ENCODE data around the gene PNPLA3. TPM values are rescaled to one million over a fixed set of nuclear protein-coding genes. Genes with fewer than 3 reads are reported as not detected.
A peak's percentile ranks its signal among the peaks of the same experiment; 100 is the strongest.

The PNPLA3 gene
- total and polyA plus RNA-seq, 7 experiments from 2014 or later = 0.19 to 0.29 TPM; not detected in 5

DNA sequence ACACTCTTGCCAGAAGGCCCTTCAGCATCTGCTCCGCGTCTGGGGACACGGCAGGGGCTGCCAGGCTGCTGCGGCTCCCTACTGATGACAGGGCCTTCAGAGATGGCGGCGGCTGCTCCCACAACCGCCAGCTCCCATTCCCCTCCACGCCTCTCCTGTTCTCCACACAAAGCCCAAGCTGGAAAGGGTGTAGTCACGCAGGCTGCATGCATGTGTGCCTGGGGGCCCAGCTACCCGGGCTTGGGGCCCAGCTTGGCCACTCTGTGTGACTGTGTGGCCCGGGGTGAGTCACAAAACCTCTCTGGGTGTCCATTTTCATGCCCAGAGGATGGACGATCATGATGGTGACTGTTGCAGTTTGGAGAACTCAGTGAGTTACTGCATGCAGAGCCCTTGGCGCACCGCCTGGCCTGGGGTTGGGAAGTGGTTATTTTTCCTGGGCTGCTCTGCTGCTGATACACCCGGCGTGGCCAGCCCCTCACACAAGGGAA lies 68.8 kb downstream of the PNPLA3 start:
- peaks cover 0 to 52% (median 17%) of the 10 kb centered on the region in 5 donors for H3K36me3 Mint-ChIP-seq
- no peak overlapping the region for H3K4me3 Mint-ChIP-seq
- Histone ChIP-seq H3K27me3 (ENCODE audit: control insufficient read depth in 2 of 2, insufficient read depth in 2 of 2, low read length in 2 of 2) (no peaks in the 10 kb centered on the region), H3K9me3 (ENCODE audit: control insufficient read depth in 2 of 3, low read length in 3 of 3) (no peaks in the 10 kb centered on the region), H3K4me1 (ENCODE audit: control insufficient read depth in 2 of 2, insufficient read depth in 2 of 2, low read length in 2 of 2) (peaks cover 0 to 6% of the 10 kb centered on the region in 2 donors), H3K4me3 (ENCODE audit: low read length) (no peak overlapping the region), H3K36me3 (ENCODE audit: control insufficient read depth in 2 of 3, insufficient read depth in 3 of 3, low read length in 3 of 3) (peaks cover 0 to 51% (median 11%) of the 10 kb centered on the region in 3 experiments), H3K27ac (ENCODE audit: low read depth, low read length) (no peak overlapping the region)
- peaks cover 26 to 39% (median 31%) of the 10 kb centered on the region in 7 donors for H3K4me1 Mint-ChIP-seq
- no peak for ATAC-seq
- ChIA-PET CTCF (interaction anchor here (0.7 to 3.6 kb wide), 7 partner anchors 22 to 671 kb away, joined by 3 to 31 read pairs (median 5); partner anchors contain the start of gene SAMM50), POLR2A (no interaction called here)
- H3K27me3 Mint-ChIP-seq = no peaks in the 10 kb centered on the region
- no peak for DNase-seq
- peak overlapping the region in 2 of 9 donors; percentile 58 to 93 for H3K27ac Mint-ChIP-seq
- intact Hi-C loops (cut with micrococcal nuclease) = loop anchor here in 1 of 2 donors (2.0 to 10.0 kb wide), 3 partner anchors 190 to 692 kb away; partner anchors contain the start of gene PARVG
- no peaks in the 10 kb centered on the region for H3K9me3 Mint-ChIP-seq

DNA sequence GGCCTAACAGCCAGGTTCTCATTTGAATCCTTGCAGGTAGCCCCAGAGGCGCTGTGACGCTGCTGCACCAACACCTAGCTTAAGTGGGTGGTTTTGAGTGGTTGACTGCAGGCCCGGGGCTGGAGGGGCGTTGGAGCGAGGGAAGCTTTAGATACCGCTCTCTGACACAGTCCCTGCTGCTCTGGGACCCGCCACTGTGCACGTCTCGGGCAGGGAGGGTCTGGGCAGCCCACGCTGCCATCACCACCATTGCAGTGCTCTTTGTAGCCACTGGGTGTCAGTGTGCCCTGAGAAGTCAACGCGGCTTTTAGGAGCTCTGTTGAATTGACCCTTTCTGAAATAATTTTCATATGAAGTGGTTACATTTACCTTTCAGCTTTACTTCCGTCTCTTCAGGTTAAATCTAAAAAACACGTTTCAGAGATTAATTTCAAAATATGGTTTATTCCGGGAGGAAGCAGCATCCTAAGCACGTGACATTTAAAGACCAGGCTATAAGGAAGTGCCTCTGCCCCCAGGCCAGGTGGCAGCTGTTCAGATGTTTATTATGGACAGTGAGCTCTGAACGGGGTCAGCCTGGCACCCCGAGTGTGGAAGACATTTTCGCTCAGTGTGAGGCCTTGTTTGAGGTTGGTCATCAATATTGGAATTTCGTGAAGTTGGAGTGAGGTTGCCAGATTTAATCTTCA lies 69.6 kb downstream of the PNPLA3 start:
- peak; percentile 84 for ATAC-seq
- CTCF ChIA-PET = interaction anchor here (0.7 to 3.6 kb wide), 14 partner anchors 10 to 671 kb away, joined by 3 to 31 read pairs (median 4); partner anchors contain the start of gene SAMM50
- Mint-ChIP-seq H3K9me3 (no peaks in the 10 kb centered on the region), H3K27ac (peak overlapping the region in 7 of 9 donors; percentile 22 to 93 (median 68)), H3K4me1 (peaks cover 26 to 42% (median 33%) of the 10 kb centered on the region in 7 donors), H3K27me3 (no peaks in the 10 kb centered on the region), H3K36me3 (peaks cover 0 to 51% (median 18%) of the 10 kb centered on the region in 5 donors), H3K4me3 (peak overlapping the region in 2 of 10 donors; percentile 42 to 54)
- intact Hi-C loops (cut with micrococcal nuclease) = loop anchor here (1.0 to 10.0 kb wide), 6 partner anchors 88 to 692 kb away; partner anchors contain the start of gene PARVG (in 1 of the 2)
- peaks cover 0 to 48% (median 9%) of the 10 kb centered on the region in 3 experiments for H3K36me3 ChIP-seq (ENCODE audit: control insufficient read depth in 2 of 3, insufficient read depth in 3 of 3, low read length in 3 of 3)
- no peak overlapping the region for H3K27ac ChIP-seq (ENCODE audit: low read depth, low read length)
- no peaks in the 10 kb centered on the region for H3K27me3 ChIP-seq (ENCODE audit: control insufficient read depth in 2 of 2, insufficient read depth in 2 of 2, low read length in 2 of 2)
- H3K4me3 ChIP-seq (ENCODE audit: low read length) = no peak overlapping the region
- H3K9me3 ChIP-seq (ENCODE audit: control insufficient read depth in 2 of 3, low read length in 3 of 3) = no peaks in the 10 kb centered on the region
- POLR2A ChIA-PET = interaction anchor here (0.8 to 1.3 kb wide), 3 partner anchors 33 to 574 kb away, joined by 3 to 4 read pairs (median 4); no protein-coding TSS in a partner anchor
- DNase-seq = peak; percentile 14 to 60 (median 52)
- peaks cover 0 to 6% of the 10 kb centered on the region in 2 donors for H3K4me1 ChIP-seq (ENCODE audit: control insufficient read depth in 2 of 2, insufficient read depth in 2 of 2, low read length in 2 of 2)

DNA sequence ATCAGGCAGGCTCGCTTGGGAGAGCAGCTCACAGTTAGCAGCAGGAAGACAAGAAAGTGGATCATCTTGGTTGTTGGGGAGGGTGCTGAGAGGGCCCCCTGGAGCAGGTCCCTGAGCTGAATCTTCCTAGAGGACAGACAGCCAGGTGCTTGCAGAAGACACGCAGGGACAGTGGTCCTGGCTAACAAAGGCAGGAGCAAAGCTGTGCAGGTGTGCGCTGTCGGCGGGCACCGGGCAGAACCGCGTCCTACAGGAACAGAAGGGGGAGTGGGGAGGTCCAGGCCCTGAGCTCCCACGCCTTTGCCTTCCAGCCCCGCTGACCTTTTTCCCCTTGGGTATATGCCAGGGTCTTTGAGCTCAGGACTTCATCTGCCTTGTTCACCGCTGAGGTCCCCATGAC lies 70.4 kb downstream of the PNPLA3 start:
- CTCF ChIA-PET = interaction anchor here (0.7 to 3.6 kb wide), 8 partner anchors 11 to 633 kb away, joined by 3 to 31 read pairs (median 8); no protein-coding TSS in a partner anchor
- no peak for ATAC-seq
- H3K9me3 Mint-ChIP-seq = no peaks in the 10 kb centered on the region
- peaks cover 26 to 42% (median 33%) of the 10 kb centered on the region in 7 donors for H3K4me1 Mint-ChIP-seq
- peak overlapping the region in 3 of 10 donors; percentile 17 to 34 (median 20) for H3K4me3 Mint-ChIP-seq
- intact Hi-C loops (cut with micrococcal nuclease) = loop anchor here in 1 of 2 donors (5.0 to 10.0 kb wide), 2 partner anchors 188 to 691 kb away; partner anchors contain the start of gene PARVG
- H3K27ac Mint-ChIP-seq = peak overlapping the region in 6 of 9 donors; percentile 16 to 93 (median 84)
- no peak for DNase-seq
- no peaks in the 10 kb centered on the region for H3K27me3 Mint-ChIP-seq
- H3K4me1 ChIP-seq (ENCODE audit: control insufficient read depth in 2 of 2, insufficient read depth in 2 of 2, low read length in 2 of 2) = peaks cover 0 to 6% of the 10 kb centered on the region in 2 donors
- peaks cover 0 to 49% (median 5%) of the 10 kb centered on the region in 3 experiments for H3K36me3 ChIP-seq (ENCODE audit: control insufficient read depth in 2 of 3, insufficient read depth in 3 of 3, low read length in 3 of 3)
- no peak overlapping the region for H3K27ac ChIP-seq (ENCODE audit: low read depth, low read length)
- no peak overlapping the region for H3K4me3 ChIP-seq (ENCODE audit: low read length)
- H3K36me3 Mint-ChIP-seq = peaks cover 0 to 51% (median 19%) of the 10 kb centered on the region in 5 donors
- no peaks in the 10 kb centered on the region for H3K9me3 ChIP-seq (ENCODE audit: control insufficient read depth in 2 of 3, low read length in 3 of 3)
- no peaks in the 10 kb centered on the region for H3K27me3 ChIP-seq (ENCODE audit: control insufficient read depth in 2 of 2, insufficient read depth in 2 of 2, low read length in 2 of 2)
- POLR2A ChIA-PET = interaction anchor here (0.9 to 1.3 kb wide), 2 partner anchors 33 to 92 kb away, joined by 4 read pairs; no protein-coding TSS in a partner anchor

DNA sequence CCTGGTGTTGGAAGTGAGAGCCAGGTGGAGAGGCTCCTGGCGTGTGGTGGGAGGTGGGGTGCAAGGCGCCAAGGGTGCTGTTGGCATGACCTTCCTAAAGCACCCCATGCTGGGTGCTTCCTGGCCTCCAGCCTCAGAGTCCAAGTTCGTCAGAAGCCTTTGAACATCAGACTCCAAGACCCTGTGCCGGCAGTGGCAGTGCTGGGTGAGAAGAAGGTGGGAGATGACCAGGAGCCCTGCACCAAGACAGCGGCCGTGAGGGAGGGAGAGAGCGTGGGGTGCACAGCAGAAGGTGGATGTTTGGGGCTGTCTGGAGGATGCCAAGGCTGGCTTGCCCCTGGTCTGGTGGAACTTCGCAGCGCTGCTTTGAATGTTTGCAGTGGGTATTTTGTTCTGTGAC lies 70.8 kb downstream of the PNPLA3 start:
- no peaks in the 10 kb centered on the region for H3K27me3 Mint-ChIP-seq
- ChIA-PET CTCF (interaction anchor here (1.4 to 3.6 kb wide), 5 partner anchors 10 to 632 kb away, joined by 3 to 31 read pairs (median 6); no protein-coding TSS in a partner anchor), POLR2A (interaction anchor here (1.3 kb wide), 1 partner anchor 32 kb away, joined by 4 read pairs; no protein-coding TSS in a partner anchor)
- H3K36me3 Mint-ChIP-seq = peaks cover 0 to 55% (median 20%) of the 10 kb centered on the region in 5 donors
- H3K27me3 ChIP-seq (ENCODE audit: control insufficient read depth in 2 of 2, insufficient read depth in 2 of 2, low read length in 2 of 2) = no peaks in the 10 kb centered on the region
- no peak overlapping the region for H3K4me3 ChIP-seq (ENCODE audit: low read length)
- H3K27ac Mint-ChIP-seq = peak overlapping the region in 8 of 9 donors; percentile 22 to 93 (median 82)
- intact Hi-C loops (cut with micrococcal nuclease) = loop anchor here in 1 of 2 donors (5.0 to 10.0 kb wide), 2 partner anchors 188 to 690 kb away; partner anchors contain the start of gene PARVG
- peaks cover 26 to 42% (median 33%) of the 10 kb centered on the region in 7 donors for H3K4me1 Mint-ChIP-seq
- H3K27ac ChIP-seq (ENCODE audit: low read depth, low read length) = no peak overlapping the region
- H3K4me1 ChIP-seq (ENCODE audit: control insufficient read depth in 2 of 2, insufficient read depth in 2 of 2, low read length in 2 of 2) = peaks cover 0 to 6% of the 10 kb centered on the region in 2 donors
- H3K9me3 Mint-ChIP-seq = no peaks in the 10 kb centered on the region
- peaks cover 0 to 49% (median 5%) of the 10 kb centered on the region in 3 experiments for H3K36me3 ChIP-seq (ENCODE audit: control insufficient read depth in 2 of 3, insufficient read depth in 3 of 3, low read length in 3 of 3)
- peak overlapping the region in 5 of 10 donors; percentile 21 to 91 (median 28) for H3K4me3 Mint-ChIP-seq
- DNase-seq (no peak), ATAC-seq (no peak)
- no peaks in the 10 kb centered on the region for H3K9me3 ChIP-seq (ENCODE audit: control insufficient read depth in 2 of 3, low read length in 3 of 3)

DNA sequence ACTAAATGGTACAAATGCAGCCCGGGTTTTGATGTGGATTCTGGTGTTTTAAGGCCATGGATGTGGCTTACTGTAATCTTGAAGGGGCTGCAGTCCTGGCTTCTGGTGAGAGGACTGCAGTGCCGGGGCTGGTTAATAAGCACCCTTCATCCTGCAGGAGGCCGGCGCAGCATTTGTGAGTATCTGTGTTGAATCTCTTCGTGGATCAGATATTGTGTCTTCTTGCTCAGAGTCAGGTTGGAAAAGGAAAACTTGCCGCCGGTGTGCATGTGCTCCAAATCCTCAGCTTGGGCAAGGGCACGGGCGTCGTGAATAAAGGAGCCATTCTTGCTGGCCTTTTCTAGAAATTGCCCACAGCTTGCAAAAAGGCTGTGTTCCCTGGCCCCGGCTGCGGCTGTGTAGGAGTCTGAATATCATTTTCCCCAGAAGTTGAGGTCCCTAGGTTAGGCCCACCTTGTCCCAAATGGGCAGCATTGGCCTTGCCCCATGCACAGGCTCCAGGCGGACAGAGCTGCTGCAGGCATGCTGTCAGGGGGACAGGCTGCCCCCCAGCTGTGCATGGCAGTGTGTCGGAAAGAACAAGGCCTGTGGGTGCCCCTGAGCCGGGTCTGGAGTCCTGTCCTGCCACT lies 71.6 kb downstream of the PNPLA3 start:
- no peaks in the 10 kb centered on the region for H3K9me3 Mint-ChIP-seq
- intact Hi-C loops (cut with micrococcal nuclease) = loop anchor here in 1 of 2 donors (10.0 kb wide), 1 partner anchor 690 kb away; no protein-coding TSS in a partner anchor
- H3K4me1 Mint-ChIP-seq = peaks cover 26 to 42% (median 33%) of the 10 kb centered on the region in 7 donors
- H3K4me3 Mint-ChIP-seq = peak overlapping the region; percentile 11 to 95 (median 88)
- H3K36me3 ChIP-seq (ENCODE audit: control insufficient read depth in 2 of 3, insufficient read depth in 3 of 3, low read length in 3 of 3) = peaks cover 0 to 42% (median 5%) of the 10 kb centered on the region in 3 experiments
- peak overlapping the region in 8 of 9 donors; percentile 34 to 93 (median 88) for H3K27ac Mint-ChIP-seq
- H3K27ac ChIP-seq (ENCODE audit: low read depth, low read length) = peak overlapping the region; percentile 70
- peaks cover 0 to 6% of the 10 kb centered on the region in 2 donors for H3K4me1 ChIP-seq (ENCODE audit: control insufficient read depth in 2 of 2, insufficient read depth in 2 of 2, low read length in 2 of 2)
- no peak overlapping the region for H3K4me3 ChIP-seq (ENCODE audit: low read length)
- peaks cover 0 to 49% (median 20%) of the 10 kb centered on the region in 5 donors for H3K36me3 Mint-ChIP-seq
- H3K27me3 ChIP-seq (ENCODE audit: control insufficient read depth in 2 of 2, insufficient read depth in 2 of 2, low read length in 2 of 2) = no peaks in the 10 kb centered on the region
- H3K9me3 ChIP-seq (ENCODE audit: control insufficient read depth in 2 of 3, low read length in 3 of 3) = no peaks in the 10 kb centered on the region
- ChIA-PET CTCF (interaction anchor here (0.6 to 3.6 kb wide), 5 partner anchors 10 to 631 kb away, joined by 3 to 31 read pairs (median 5); no protein-coding TSS in a partner anchor), POLR2A (no interaction called here)
- no peaks in the 10 kb centered on the region for H3K27me3 Mint-ChIP-seq
- ATAC-seq (no peak), DNase-seq (no peak)
